HK-2 (cell line): ENCODE results near the gene MADCAM1.

Experiments used
- DNase-seq: peaks from one replicate; pipeline ENCODE4 v3.0.0-alpha.2; 2018; ENCODE audit not compliant: unreplicated experiment

MADCAM1 gene

DNA sequence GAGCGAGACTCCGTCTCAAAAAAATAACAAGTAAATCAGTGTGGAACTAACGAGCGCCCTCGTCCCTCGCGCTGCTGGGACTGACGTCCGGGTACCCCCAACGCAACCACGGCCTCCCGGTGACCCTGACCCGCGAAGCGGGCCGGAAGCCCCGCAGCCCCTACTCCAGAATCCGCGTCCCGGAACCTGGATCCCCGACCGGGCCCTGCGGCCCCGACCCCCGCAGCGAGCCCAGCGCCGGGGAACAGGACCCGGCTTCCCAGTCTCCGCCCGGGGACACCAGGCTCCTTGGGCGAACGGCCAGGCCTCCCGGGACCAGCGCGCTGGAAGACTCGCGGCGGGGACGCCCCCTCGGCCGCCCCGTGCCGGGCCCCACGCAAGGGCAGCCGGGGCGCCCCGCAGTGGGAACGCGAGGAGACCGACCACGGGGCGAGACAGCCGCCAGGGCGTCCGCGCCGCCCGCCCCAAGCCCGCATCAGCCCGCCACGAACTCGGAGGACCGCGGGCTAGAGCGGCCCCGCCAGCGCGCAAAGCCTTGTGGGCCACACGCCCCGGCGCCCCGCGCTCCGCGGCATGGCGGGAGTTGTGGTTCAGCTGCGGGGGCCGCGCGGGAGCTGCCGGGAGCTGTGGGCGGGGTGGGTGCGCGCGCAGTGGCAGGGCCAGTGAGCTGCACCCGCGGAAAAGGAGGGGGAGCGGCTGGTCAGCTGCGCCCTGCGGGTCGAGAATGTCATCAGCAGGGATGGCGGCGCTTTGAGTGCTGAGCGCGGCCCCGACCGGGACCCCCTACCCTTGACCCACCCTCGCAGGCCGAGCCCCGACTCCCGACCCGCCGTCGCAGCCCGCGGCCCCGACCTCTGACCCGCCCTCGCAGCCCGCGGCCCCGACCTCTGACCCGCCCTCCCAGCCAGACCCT, 7.5 kb upstream of the MADCAM1 start:
- peak; percentile 94 for DNase-seq

DNA sequence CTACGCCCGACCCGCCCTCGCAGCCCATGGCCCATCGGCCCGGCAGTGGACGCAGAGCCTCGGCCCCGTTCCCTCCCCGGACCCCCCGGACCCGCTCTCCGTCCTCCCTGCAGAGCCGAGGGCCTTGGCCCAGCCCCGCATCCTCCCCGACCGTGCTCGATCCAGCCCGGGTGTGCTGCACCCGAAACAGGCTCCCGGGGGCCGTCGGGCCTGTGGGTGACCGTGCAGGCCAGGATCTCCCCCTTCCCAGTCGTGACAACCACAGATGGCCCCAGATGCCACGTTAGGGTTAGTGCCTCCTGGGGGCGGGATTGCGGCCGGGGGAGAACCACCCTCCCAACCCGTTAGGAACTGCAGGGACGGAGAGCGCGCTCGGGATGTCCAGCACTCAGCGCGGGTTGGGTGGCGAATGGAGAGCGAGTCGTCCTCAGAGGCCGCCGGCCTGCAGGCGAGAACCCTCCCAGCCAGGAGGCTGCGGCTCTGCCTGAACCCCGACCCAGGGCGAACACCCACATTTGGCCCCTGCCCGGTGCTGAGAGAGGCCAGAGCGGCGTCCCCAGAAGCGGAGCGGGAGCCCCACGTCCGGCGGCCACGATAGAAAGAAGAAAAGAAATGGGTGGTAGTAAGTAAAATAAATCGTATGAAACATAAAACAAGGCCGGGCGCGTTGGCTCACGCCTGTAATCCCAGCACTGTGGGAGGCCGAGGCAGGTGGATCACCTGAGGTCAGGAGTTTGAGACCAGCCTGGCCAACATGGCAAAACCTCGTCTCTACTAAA, 6.7 kb upstream of the MADCAM1 start:
- no peak for DNase-seq

DNA sequence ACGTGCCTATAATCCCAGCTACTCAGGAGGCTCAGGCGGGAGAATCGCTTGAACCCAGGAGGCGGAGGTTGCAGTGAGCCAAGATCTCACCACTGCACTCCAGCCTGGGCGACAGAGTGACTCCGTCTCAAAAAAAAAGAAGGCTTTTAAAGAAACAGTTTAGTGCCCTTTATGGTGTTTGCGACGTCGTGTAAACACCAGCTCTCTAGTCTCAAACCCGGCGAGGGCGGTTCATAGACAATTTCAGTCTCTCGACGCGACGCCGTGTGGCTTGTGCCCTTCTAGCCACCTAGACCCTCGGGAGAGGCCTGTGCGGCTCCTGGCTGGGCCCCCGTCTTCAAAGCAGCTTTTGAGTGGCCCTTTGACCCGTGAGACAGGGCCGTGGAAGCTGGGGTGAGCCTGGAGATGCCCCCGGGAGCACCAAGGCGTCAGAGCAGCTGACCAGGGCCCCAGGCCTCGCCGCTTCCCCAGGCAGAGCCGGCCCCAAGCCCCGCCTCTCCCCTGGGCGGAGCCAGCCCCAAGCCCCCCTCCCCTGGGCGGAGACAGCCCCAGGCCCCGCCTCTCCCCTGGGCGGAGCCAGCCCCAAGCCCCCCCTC, 5.0 kb upstream of the MADCAM1 start:
- DNase-seq, result no peak

DNA sequence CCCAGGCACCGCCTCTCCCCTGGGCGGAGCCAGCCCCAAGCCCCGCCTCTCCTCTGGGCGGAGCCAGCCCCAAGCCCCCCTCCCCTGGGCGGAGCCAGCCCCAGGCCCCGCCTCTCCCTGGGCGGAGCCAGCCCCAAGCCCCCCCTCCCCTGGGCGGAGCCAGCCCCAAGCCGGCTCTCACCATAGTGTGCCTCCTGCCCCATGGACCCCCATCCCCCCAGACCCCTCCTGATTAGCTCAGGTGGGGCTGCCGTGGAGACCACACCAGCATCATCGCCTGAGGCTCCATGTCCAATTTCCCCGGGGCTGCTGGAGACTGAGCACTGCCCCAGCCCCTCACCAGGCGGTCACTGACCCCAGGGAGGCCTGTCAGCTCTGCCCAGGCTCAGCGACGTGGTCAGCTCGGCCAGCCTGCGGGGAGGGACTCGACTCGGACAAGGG, 4.2 kb upstream of the MADCAM1 start:
- no peak for DNase-seq

DNA sequence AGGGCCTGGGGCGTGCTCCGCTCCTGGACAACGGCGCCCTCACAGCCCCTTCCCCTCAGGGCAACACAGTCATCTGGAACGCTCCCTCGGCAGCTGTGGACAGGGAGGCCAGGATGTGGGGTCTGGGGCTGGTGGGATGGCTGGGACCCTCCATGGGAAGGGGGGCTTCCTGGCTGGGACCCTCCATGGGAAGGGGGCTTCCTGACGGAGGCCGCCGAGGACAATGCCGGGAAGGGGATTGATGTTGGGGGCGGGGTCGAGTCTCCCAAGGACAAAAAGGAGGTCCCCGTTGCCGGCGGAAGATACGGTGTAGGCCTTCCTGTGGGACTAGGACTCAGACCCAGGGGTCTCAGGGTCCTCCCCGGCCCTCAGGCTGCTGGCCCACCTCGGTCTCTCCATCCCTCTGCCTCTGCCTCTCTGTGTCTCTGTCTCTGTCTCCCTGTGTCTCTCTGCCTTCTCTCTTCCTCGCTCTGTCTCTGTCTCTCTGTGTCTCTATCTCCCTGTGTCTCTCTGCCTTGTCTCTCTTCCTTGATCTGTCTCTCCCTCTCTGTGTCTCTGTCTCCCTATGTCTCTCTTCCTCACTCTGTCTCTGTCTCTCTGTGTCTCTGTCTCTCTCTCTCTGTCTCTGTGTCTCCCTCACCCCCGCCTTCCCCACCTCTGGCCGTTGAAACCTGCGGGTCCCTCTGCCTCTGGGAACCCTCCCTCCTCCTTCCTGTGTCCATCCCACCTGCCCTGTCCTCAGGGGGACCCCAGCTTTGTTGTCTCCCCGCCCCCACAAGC, 2.7 kb upstream of the MADCAM1 start:
- no peak for DNase-seq

DNA sequence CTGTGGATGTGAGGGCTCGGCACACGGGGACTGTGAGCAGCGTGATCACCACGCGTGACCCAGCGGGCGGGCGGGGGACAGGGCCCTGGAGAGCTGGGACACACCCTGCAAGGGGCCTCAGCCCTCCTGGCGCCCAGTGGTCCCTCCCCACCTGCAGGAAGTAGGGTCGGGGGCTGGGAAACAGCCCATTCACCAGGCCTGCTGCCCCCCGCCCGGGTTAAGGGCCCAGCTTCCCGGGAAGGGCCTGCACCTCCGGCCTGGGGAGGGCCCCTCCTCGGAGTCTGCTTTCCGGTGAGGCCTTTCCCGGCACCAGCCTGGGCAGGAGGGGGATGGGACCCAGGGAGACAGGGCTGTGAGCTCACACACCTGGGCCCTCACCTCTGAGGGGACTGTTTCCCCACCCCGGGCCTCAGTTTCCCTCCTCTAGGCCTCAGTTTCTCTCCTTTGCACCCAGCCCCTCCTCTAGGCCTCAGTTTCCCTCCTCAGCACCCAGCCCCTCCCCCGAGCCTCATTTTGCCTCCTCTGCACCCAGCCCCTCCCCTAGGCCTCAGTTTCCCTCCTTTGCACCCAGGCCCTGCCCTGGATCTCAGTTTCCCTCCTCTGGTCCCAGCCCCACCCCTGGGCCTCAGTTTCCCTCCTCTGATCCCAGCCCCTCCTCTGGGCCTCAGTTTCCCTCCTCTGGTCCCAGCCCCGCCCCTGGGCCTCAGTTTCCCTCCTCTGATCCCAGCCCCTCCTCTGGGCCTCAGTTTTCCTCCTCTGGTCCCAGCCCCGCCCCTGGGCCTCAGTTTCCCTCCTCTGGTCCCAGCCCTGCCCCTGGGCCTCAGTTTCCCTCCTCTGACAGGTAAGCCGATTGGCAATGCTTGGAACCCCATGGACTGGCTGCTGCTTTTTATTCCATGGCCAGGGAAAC, 1.9 kb upstream of the MADCAM1 start:
- no peak for DNase-seq

DNA sequence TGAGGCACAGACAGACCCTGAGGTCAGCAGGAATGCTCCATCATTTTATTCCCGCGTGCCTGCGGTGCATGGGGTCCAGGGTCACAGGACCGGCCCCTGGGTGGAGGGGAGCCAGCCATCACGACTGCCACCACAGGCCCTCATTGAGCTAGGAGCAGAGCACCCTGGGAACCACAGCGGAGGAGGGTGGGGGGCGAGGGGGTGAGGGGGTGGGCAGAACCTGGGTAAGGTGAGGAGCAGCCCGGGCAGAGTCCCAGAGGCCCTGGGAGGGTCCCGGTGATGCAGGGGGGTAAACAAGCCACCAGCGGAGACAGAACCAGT, 1.2 kb upstream of the MADCAM1 start:
- DNase-seq, result no peak

DNA sequence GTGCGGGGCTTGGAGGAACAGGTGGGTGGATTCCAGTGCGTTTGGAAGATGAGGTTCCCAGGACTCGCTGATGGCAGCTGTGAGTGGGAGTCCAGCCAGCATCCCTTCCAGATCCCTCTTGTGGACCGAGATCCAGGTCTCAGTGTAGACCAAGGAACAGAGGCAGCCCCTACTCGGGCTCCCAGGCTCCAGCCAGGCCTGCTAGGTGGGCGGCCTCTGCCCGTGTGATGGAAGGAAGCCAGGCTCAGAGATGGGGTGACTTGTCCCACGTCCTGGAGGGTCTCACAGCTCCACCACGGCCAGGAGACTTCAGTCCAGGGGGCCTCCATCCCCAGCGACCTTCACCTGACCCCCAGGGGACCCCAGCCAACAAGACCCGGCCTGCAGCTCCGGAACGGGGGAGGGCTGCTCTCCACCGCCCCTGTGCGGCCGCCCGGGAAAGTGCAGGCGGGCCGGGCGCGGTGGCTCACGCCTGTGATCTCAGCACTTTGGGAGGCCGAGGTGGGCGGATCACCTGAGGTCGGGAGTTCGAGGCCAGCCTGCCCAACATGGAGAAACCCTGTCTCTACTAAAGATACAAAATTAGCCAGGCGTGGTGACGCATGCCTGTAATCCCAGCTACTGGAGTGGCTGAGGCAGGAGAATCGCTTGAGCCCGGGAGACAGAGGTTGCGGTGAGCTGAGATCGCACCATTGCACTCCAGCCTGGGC, 729 bp upstream of the MADCAM1 start:
- DNase-seq, result no peak

DNA sequence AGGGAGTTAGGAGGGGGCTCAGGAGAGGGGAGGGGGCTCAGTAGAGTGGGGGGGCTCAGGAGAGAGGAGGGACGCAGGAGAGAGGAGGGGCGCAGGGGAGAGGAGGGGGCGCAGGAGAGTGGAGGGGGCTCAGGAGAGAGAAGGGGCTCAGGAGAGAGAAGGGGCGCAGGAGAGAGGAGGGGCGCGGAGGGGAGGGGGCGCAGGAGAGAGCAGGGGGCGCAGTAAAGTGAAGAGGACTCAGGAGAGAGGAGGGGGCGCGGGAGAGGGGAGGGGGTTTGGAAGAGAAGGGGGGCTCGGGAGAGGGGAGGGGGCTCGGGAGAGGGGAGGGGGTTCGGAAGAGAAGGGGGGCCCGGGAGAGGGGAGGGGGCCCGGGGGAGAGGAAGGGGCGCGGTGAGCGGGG, 700 bp downstream of the MADCAM1 start:
- no peak for DNase-seq

DNA sequence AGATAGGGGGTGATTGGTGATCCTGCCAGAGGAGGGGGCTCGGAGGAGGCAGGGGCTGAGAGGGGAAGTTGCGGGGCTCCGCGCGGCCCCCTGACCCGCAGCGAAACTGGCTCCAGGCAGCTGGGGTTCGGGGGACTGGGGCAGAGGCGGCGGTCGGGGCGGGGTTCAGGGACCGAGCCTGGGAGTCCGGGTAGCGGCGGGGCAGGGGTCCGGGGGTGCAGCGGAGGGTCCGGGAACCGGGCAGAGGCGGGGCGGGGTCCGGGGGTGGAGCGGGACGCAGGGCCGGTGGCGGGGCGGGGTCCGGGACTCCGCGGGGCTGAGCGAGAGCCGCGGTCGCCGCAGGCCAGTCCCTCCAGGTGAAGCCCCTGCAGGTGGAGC, 1.2 kb downstream of the MADCAM1 start:
- DNase-seq, result no peak

DNA sequence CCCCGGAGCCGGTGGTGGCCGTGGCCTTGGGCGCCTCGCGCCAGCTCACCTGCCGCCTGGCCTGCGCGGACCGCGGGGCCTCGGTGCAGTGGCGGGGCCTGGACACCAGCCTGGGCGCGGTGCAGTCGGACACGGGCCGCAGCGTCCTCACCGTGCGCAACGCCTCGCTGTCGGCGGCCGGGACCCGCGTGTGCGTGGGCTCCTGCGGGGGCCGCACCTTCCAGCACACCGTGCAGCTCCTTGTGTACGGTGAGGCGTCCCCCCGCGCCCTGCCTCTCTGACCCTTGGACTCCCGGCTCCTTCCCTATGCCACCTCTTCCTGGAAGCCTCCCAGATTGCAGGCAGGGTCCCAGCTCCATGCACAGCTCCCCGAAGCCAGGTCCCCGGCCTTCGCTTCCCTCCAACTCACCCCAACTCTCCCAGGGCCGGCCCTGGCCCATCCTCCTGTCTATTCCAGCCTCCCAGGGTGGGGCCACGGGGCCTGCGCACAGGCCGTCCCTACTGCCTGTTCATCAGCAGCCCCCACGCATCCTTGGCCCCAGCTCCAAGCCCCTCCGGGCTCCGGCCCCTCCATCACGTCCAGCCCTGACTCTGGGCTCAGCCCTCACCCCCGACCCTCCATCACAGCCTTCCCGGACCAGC, 1.7 kb downstream of the MADCAM1 start:
- no peak for DNase-seq

DNA sequence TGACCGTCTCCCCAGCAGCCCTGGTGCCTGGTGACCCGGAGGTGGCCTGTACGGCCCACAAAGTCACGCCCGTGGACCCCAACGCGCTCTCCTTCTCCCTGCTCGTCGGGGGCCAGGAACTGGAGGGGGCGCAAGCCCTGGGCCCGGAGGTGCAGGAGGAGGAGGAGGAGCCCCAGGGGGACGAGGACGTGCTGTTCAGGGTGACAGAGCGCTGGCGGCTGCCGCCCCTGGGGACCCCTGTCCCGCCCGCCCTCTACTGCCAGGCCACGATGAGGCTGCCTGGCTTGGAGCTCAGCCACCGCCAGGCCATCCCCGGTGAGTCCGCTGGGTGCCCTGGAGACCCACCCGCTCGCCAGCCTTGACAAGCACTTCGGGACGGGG, 2.2 kb downstream of the MADCAM1 start:
- no peak for DNase-seq

DNA sequence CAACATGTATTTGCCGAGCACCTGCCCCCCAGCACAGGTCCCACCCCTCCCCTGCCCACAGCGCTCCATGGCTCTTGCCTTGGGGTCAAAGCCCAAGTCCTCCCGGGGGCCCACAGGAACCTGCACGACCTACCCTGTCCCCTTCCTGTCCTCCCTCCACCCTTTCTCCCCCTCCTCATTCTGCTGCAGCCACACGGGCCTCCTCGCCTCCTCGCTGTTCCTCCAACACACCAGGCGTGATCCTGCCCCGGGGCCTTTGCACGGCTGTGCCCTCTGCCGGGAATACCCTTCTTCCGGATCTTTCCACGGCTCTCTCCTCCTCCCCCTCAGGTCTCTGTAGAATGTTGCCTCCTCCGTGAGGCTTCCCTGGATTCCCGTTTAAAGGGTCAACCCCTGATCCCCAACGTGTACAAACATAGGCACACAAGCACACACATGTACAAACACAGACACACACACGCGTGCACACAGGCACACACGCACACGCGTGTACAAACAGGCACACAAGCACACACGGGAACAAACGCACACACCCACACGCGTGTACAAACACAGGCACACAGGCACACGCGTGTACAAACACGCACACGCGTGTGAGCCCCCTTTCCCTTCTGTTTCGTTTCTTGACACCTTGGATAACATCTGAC, 2.8 kb downstream of the MADCAM1 start:
- no peak for DNase-seq

DNA sequence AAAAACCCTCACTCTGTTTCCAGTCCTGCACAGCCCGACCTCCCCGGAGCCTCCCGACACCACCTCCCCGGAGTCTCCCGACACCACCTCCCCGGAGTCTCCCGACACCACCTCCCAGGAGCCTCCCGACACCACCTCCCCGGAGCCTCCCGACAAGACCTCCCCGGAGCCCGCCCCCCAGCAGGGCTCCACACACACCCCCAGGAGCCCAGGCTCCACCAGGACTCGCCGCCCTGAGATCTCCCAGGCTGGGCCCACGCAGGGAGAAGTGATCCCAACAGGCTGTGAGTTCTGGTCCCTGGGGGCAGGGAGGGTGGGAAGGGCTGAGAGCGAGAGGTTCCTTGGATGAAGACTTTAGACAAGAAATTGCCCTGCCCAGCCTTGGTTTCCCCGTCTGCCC, 5.4 kb downstream of the MADCAM1 start:
- DNase-seq, result no peak

DNA sequence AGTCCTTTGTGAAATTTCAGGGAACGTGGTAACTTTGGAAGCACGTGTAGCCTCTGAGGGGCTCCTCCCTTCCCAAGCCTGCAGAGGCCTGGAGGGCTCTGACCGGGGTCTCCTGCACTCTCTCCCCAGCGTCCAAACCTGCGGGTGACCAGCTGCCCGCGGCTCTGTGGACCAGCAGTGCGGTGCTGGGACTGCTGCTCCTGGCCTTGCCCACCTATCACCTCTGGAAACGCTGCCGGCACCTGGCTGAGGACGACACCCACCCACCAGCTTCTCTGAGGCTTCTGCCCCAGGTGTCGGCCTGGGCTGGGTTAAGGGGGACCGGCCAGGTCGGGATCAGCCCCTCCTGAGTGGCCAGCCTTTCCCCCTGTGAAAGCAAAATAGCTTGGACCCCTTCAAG, 8.3 kb downstream of the MADCAM1 start:
- no peak for DNase-seq

DNA sequence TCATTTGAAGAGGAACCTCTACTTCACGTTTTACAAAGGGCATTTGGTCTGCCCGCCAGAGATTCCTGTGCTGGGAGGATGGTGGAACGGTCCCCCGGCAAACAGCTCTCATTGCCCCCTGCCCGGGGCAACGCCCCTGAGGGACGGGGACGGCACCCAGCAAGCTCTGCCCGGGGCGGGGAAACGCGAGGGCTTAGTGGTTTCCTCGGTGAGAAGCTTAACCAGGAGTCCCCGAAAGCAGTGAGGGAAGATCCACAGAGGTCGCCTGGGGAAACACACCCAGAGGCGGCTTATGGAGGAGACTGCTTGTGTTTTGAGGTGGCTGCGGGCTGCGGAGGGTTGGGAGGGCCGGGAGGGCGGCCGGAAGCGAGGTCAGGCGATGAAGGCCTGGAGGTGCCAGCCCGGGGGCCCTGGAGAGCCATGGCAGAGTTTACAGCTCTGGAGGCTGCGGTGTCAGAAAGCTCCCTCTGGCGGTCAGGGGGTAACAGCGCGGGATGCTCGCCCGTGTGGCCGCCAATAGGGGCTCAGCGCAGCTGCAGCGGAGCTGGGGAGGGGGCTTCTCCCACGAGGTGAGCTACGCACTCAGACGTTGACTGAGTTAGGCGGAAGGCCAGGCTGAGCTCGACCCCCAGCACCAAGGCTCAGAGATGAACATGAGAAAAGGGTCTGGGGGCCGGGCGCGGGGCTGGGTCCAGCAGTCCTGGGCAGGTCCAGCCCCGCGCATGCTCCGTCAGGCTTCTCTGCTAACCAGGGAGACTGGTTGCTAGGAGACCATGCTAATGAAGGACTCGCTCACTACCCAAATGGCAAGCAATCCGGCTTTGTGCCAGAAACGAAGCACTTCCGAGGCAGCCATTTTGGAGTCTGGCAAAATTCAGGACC, 10.4 kb downstream of the MADCAM1 start:
- peak; percentile 96 for DNase-seq

DNA sequence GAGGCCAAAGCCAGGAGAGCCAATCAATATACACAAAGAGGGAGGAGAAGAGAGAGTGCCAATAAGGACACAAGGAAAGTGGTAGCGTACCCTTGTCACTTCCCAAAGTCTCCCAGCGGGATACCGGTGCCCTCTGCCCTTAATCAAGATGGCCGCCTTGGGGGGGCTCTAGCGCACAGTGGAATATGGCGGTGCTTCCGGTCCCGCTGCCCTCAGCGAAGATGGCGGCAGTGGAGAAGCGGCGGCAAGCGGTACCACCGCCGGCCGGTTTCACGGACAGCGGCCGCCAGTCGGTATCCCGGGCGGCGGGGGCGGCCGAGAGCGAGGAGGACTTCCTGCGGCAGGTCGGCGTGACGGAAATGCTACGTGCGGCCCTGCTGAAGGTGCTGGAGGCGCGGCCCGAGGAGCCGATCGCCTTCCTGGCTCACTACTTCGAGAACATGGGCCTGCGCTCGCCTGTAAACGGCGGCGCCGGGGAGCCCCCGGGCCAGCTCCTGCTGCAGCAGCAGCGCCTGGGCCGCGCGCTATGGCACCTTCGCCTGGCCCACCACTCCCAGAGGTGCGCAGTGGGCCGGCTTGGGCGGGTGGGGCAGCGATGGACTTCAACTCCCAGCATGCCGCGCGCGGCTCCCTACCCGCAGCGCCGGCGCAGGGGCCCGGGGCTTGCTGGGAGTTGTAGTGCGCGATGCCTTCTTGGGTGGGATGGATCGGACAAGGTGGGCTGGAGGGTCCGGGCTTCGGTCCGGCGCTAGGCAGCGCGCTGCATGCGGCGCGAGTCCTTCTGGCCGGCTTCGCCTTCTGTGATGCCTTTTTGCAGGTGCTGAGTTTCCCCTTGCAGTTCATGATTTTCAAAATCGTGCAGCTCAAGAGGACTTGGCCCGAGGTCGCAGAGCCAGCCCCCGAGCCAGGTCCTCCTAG, 11.3 kb downstream of the MADCAM1 start, which contains the start of gene TPGS1:
Gene TPGS1 (plus strand): TSS at position 212 of the 918 bp plus-strand sequence. CDS start 10 bp downstream, at position 222.
- DNase-seq, result peak; percentile 76
